KBM-7 (cell line): Measurements from ENCODE around the gene LRRC72.
A peak's percentile ranks its signal among the peaks of the same experiment; 100 is the strongest.
"Not testable (repeated sequence)": the region's sequence is repeated elsewhere in the genome, so short reads cannot be mapped to it uniquely, and the experiment has no call there.

Experiments
- DNase-seq: peaks from one replicate; pipeline ENCODE4 v3.0.0-alpha.2; 2015
- in situ Hi-C: fragments of 300-500 bp; cut with MboI; formaldehyde crosslinking; loops from 2 replicates; pipeline ENCODE4 v1.14.3; 2020; ENCODE audit warnings: low sequenced_read_pairs, low pct_unique_long_range_greater_than_20kb, mixed read lengths

The LRRC72 gene

DNA sequence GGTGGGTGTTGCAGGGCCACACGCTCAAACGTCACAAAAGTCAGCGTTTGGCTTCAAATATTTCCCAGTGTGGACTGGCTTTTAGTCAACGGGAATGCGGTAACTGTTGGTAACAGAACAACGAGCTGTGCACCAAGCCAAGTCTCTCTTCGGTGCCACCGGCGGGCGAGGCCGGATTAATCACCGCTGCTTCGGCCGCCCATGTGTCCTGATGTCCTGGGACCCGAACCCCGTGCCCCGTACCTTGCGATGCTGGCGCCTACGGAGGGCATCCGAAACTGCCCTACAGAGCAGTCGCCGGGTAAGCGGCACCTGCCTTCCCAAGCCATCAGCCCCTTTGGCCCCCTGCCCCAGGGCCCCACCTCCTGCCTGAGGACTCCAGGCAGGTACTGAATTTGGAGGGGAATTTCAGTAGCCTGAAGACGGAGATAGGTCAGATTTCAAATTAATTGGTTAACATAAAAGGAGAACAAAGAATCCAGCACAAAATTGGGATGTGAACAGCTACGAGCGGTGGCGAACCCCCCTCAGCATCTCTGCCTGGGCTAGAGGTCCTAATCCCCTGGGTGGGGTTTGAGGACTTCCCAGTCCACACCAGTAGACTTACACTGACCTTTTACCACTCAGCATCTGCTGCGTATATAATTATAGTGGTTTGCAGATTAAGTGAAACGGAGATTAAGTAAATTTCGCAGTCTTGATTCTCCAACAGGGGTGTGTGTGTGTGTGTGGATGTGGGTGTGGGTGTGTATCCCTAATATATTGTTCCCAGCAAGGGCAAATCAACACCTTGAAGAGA lies at the start of gene LRRC72:
Gene LRRC72 (plus strand): TSS at position 84 of the 799 bp plus-strand sequence. CDS start 128 bp downstream, at position 212.
- in situ Hi-C loops = no loop called here
- no peak for DNase-seq

DNA sequence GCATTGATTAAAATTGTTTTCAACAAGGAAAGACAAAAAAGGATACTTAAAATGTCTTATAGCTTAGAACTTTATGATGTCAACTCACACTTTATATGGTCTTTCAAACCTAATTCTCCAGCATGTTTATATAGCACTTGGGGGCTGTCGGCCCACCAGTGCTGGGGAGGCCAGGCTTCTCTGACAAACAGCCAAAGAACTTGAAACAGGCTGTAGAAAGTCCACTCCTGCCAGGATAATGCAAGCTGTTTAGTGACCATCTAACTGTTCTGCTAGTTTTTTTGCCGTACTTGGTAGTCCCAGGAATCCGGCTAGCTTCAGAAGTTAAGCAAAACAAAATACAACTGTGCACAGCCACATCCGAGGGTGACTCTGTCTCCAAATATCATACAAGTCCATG lies 47.5 kb upstream of the LRRC72 start:
- in situ Hi-C loops = no loop called here
- no peak for DNase-seq

DNA sequence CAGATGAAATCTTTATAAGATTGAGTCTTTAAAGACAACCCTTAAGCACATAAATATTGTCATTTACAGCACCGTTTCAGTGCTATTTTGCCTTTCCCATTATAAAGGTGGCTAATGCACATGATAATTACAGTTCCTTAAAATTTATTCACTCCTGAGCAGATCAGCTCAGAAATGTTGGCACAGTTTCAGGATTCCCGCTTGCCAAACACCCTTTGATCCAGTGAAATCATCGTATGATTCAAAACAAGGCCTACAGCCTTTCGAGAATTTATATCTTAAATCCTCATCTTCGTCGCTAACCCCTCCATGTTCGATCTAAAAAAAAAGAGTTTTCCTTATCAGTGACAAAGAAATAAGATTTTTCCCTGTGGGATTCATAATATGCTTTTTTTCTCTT lies 47.0 kb upstream of the LRRC72 start:
- DNase-seq = no peak
- in situ Hi-C loops = no loop called here

DNA sequence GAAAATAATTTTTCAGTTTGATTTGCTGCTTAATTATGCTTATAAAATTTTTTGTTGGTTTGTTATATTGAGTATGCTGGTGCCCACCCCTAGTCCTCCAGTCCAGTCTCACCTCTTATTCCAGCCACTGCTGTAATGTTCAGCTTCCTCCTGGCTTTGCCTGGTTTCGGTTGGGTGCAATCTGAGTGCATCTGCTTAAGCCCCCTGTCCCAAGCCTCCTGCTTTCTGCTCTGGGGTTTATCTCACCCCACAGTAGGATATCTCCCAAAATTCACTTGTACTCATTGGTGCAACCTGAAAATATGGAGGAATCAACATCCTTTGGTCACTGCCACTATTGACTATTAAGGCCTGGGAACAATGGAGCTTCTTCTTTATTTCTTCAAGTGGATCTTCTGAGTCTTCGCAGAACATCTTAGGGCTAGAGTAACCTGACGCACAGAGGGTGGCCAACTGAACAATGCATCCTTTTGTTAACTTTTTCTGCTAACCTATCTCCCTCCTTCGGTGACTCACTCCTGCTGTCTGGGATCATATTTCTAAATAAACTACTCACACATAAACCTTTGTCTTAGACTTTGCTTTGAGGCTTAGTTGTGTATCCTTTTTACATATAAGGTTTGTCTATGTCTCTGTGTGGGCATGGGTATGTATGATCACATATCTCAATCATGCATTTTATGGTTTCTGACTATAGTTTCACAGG lies 42.0 kb upstream of the LRRC72 start:
- in situ Hi-C loops = no loop called here
- DNase-seq = no peak

DNA sequence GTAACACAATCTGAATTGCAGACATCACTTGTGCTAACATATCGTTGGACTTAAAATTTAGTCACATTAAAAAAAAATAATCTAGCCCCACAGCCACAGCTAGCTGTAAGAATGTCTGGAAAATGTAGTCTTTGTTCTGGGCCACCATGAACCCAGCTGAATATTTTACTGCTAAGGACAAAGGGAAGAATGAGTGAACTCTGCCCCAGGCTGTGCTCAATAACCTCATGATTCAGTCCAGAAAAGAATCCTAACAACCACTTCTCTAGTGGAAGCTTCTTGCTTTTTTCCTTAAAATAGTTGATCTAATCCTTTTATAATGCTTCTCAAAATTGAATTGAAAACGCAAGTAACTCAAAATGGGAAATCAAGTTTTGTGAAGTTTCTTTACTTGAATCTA lies 35.5 kb upstream of the LRRC72 start:
- in situ Hi-C loops = no loop called here
- DNase-seq = no peak

DNA sequence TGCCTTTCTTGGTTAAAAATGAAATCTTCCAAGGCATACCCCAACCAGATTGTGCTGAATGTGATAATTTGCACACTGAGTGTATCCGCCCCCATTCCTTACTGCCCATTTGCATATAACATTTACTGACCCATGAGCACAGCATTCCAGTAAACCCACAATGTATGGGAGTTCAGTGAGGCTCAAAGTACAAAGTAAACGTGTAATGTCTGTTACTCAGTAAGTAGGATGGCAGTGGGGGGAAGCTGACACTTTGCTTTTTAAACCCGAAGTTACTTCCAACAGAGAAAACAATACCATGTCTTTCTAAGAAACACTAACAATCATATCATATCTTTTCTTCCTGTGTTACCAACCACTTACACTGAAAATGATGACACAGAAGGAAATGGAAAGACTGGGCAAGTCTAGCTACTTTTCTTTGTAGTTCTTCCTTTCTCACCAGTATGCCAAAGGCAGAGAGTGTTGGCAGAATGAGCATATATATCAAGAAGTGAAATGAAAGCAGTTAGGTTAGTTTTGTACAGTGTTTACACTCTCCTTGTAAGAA lies 34.0 kb upstream of the LRRC72 start:
- DNase-seq = peak; percentile 13
- in situ Hi-C loops = no loop called here

DNA sequence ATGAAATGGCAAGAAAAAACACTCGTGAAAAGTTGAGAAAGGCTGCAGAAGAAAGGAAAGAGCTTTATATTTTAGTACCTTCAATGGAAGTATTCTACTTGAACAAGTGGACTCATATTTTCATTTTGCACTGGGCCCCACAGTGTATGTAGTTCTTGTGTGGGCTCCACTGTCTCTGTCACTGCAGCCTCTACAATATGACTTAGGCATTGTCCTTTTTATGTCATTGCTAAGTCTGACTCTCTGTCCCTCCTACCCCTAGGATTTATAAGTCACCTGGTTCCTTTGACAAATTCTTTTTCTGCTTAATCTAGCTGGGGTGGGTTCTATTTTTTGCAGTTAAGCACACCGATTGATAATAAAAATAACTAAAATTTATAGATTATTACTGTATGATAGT lies 33.4 kb upstream of the LRRC72 start:
- DNase-seq = no peak
- in situ Hi-C loops = no loop called here

DNA sequence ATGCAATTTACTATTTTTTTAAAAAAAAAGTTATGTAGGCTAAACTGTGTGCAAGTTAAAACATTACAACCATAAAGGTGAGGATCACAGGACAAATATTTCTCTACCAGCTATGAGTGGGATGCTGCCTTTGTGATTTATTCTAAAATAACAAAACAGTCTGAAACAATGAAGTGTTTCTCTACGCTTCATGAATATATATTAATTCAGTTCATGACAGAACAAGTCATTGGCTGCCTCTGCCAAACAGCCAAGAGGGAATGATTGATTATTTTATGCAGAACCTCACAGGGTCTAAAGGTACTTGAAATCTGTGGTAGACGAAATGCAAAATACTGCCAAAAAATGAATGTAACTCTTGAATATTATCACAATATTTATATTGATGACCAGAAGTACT lies 32.1 kb upstream of the LRRC72 start:
- DNase-seq = no peak
- in situ Hi-C loops = no loop called here

DNA sequence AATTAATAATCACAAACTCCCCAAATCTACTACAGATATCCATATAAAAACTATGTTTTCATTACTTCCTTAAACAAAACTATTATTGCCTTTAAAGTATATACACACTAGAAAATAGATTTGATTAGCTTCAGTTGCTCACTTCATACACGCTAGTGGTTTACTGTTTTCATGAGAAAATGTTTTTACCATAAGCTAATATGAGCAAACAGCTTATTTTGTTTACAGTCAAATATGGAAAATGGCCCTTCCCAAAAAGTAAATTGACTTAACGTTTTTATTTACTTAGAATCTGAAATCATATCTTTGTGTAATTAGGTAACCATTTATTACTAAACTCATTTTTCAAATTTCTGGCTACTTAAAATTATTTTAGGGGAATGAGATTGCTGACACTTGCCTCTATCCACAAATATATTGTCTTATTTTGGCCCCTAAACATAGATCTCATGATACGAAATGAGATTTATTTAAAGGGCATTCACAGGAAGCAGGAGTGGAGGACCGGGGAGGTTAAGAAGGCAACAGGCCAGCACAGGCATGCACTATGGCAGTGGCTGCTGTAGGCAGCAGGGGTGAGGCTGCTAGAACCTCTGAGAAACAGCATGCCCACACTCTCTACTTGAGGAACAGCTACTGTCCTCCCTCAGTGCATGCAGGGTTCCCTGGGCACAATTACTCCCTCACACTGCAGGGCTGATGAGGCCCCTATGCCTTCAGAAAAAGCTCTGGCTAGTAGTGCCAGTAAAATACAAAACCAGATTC lies 31.5 kb upstream of the LRRC72 start:
- in situ Hi-C loops = no loop called here

DNA sequence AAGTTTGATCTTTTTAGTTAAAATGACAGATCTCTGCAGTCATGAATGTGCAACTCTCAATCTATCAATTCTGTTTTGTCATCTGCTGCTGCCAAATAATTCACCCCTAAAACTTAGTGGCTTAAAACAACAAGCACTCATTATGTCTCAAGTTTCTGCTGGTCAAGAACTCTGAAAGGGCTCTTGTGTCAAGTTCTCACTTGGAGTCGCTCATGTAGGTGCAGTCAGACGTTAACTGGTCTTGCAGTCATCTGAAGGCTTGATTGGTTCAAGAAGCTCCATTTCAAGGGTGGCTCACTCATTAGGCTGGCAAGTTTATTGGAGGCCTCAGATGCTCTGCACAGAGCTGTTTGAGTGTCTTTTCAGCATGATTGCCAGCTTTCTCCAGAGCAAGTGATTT lies 28.5 kb upstream of the LRRC72 start:
- DNase-seq = no peak
- in situ Hi-C loops = no loop called here

More for the DNA sequence above, 31.5 kb upstream of the LRRC72 start:
- no peak for DNase-seq

DNA sequence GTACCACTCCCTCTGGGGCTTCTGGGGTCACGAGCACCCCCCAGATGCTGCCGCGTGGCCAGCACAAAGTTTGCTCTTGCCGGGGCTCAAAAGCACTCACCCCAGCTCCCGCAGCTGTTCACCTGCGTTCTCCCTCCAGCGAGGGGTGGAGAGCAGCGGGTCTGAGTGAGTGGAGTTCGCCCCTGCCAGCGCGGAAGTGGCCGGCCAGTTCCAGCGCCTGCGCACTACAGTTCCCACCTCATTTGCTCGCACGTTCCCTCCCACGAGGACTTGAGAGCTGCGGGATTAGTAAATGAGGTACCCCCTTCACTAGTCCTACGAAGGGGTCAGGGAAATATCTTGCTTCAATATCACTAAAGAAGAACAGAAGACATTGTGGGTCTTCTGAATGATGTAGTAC lies 24.3 kb upstream of the LRRC72 start:
- in situ Hi-C loops = no loop called here

DNA sequence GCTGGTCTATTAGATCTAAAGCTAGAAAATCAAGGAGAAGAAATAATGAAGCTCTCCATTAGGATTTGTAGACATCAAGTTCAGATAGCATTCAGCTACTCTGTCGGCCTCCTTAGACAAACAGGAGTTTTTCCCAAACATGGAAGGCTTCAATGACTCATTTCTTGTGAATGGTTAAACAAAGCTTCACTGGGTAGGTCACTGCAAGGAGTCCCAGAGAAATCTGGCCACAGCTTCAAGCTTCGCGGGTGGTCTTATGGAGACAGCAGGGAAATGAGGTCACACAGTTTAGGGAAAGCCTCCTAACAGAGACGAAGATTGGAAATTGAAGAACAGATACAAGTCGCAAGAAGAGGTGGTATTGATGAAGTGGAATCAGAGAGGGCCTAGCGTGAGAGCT lies 22.6 kb upstream of the LRRC72 start:
- in situ Hi-C loops = no loop called here
- DNase-seq = no peak

More for the DNA sequence above, 24.3 kb upstream of the LRRC72 start:
- no peak for DNase-seq

DNA sequence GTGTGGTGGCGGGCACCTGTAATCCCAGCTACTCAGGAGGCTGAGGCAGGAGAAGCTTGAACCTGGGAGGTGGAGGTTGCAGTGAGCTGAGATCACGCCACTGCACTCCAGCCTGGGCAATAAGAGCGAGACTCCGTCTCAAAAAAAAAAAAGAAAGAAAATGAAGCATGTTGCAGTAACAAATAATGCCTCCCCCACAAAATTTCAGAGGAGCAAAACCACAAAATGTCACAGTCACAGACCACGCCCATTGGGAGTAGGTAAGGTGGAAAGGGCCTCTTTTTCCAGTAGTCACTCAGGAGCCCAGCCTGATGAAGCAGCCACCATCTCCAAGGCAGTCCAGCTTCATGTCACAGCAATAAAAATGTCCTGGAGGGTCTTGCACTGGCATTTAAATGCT lies 20.2 kb upstream of the LRRC72 start:
- in situ Hi-C loops, DNase-seq: not testable (repeated sequence)

DNA sequence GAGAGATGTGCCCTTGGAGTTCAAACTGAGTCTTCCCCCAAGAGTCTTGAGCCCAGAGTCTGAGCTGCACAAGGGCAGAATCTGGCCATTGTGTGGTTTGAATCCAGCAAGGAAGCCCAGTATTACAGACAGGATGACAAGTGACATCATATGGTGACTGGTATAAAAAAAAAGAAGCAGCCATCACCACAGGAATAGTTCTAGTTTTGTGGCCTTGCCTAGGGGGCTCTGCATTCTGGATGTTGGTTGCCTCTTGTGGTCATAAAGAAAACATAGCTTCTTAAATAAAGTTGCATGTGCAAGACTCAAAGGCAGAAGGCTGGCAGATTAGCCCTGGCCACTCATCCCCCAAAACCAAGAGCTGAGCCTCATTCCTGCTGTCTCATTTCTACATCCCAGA lies 16.8 kb upstream of the LRRC72 start:
- in situ Hi-C loops = no loop called here
- DNase-seq = peak; percentile 20

DNA sequence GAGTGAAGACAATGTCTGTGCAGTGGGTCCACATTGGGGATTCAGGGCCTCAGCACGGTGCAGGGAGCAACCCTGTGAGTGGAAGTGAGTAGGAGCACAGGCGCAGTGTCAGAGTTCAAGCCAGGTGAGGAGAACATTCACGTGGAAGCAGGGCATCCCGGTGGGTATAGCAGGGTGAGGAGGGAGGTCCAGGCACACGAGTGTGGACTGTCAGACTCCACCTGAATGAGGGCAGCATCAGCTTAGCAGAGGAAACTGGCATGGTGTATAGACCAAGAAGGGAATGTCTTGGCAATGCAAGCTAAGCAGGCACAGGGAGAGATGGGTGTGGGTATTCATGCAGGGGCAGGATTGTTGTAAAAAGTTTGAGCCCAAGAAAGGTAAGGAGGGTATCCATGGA lies 15.3 kb upstream of the LRRC72 start:
- no peak for DNase-seq
- in situ Hi-C loops = no loop called here

DNA sequence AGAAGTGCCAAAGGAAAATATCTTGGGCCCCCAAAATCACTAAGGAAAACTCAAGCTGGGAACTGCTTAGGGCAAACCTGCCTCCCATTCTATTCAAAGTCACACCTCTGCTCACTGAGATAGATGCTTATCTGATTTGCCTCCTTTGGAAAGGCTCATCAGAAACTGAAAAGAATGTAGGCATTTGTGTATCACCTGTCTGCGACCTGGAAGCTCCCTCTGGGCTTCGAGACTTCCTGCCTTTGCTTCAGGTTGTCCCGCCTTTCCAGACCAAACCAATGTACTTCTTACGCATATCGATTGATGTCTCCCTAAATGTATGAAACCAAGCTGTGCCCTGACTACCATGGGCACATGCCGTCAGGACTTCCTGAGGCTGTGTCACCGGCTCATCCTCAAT lies 14.5 kb upstream of the LRRC72 start:
- in situ Hi-C loops = no loop called here
- no peak for DNase-seq

DNA sequence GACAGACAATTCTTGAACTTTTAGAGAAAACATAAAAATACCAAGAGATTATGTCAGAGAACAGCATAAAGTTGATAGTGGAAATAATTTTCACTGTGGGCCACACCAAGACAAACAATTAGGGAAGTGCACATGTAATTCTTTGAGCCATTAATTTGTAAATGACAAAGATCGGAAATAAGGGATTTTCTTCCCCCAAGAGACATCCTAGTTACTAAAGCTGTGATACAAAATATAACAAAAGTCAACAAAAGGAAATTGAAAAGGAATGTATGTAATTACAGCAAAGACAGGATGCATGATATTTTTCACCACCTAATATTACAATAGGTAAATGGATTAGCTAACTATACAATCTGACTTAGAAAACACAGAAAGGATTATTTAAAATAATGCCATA lies 12.4 kb upstream of the LRRC72 start:
- no peak for DNase-seq
- in situ Hi-C loops = no loop called here

DNA sequence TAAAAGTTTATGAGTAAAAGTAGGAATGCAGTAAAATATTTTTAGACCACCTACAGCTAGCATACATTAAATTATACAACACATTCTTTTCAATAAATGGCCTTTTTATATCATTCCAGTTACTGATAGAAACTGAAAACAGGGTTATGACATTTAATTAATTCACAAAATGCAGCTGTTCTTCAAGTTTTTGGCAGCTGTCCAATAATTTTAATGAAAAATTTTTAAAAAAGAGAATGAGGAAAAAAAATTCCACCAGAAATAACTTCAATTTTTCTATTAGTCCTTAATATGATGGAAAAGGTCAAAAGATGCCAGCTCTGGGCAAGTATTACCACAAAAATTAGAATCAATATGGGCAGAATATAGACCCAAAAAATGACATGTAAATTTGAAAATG lies 11.9 kb upstream of the LRRC72 start:
- in situ Hi-C loops = no loop called here

DNA sequence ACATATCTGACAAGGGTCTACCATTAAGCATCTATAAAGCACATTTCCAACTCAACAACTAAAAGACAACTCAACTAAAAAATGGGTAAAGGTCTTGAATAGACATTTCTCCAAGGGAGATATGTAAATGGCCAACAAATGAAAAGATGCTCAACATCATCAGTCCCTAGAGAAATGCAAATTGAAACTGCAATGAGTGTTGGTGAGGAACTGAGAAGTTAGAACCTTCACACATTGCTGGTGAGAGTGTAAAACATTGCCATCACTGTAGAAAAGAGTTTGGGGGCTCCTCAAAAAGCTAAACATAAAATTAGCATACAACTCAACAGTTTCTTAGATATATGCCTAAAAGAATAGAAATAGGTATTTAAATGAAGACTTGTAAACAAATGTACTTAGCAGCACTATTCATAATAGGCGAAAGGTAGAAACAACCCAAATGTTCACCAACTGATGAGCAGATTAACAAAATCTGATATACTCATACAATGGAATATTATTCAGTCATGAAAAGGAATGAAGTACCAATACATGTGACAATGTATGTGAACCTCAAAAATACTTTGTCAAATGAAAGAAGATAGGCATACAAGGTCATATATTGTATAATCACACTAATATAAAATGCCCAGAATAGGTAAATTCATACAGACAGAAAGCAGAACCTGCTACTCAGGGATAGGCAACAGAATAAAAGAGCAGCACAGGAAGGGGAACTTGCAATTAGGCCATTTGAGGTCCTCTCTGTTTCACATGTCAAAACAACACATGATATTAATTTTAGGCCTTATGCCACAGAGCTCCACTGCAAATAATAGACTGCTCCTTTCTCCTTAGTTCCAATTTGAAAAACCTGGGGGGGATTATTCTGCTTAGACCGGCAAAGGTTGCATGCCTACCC lies 10.6 kb upstream of the LRRC72 start:
- DNase-seq = no peak
- in situ Hi-C loops = no loop called here

More for the DNA sequence above, 11.9 kb upstream of the LRRC72 start:
- DNase-seq = no peak
